AG04449 (cell line): ENCODE measurements around the gene IKZF2.

Source experiments
- CTCF ChIA-PET: fragments of 350-600 bp; formaldehyde crosslinking; extraction: SDS; loops from one replicate; lab custom pipeline; 2021; ENCODE audit warnings: antibody characterized with exemption; lab: Yijun Ruan, JAX
- POLR2A ChIA-PET: fragments of 400-600, 350-600 bp; formaldehyde crosslinking; extraction: SDS; loops from one replicate; lab custom pipeline; 2020; ENCODE audit warnings: antibody characterized with exemption, inconsistent platforms; lab: Yijun Ruan, JAX
- DNase-seq: peaks from one replicate; pipeline ENCODE4 v3.0.0-alpha.2; 2010; ENCODE audit warnings: low read depth, low spot score
- H3K4me3 ChIP-seq: 2 replicates; pipeline ENCODE4 v1.5.1; 2011; ENCODE audit warnings: low read depth, mild to moderate bottlenecking, control low read depth, low read length
- CTCF ChIP-seq: IDR thresholded peaks from one replicate; pipeline ENCODE4 v1.5.1; 2011; ENCODE audit warnings: mild to moderate bottlenecking, moderate library complexity, low read length, control low read depth, inconsistent platforms; ENCODE audit not compliant: insufficient read depth; ENCODE audit errors: missing control alignments

IKZF2 gene

GRCh38 chr2:213020268-213020667, 131.1 kb downstream of the IKZF2 start:
- no peak for DNase-seq
- CTCF ChIA-PET = no interaction called here
- TF ChIP-seq CTCF = no peak
- POLR2A ChIA-PET = no interaction called here
- H3K4me3 ChIP-seq = no peak overlapping the region

GRCh38 chr2:213019368-213019767, 132.0 kb downstream of the IKZF2 start:
- ChIA-PET POLR2A (no interaction called here), CTCF (no interaction called here)
- DNase-seq = no peak
- H3K4me3 ChIP-seq = no peak overlapping the region
- TF ChIP-seq CTCF = no peak

GRCh38 chr2:213018340-213018901, 133.0 kb downstream of the IKZF2 start:
- no peak overlapping the region for H3K4me3 ChIP-seq
- TF ChIP-seq CTCF = no peak
- no peak for DNase-seq
- POLR2A ChIA-PET = no interaction called here
- CTCF ChIA-PET = no interaction called here

- ChIA-PET CTCF (no interaction called here), POLR2A (no interaction called here)
- no peak overlapping the region for H3K4me3 ChIP-seq
- no peak for DNase-seq
- TF ChIP-seq CTCF = no peak
Measured at GRCh38 chr2:213017404-213017803, 134.0 kb downstream of the IKZF2 start.

- no peak overlapping the region for H3K4me3 ChIP-seq
- no peak for TF ChIP-seq CTCF
- ChIA-PET CTCF (no interaction called here), POLR2A (no interaction called here)
- no peak for DNase-seq
Measured at GRCh38 chr2:213016984-213017351, 134.4 kb downstream of the IKZF2 start.

- TF ChIP-seq CTCF = no peak
- ChIA-PET POLR2A (no interaction called here), CTCF (no interaction called here)
- no peak for DNase-seq
- no peak overlapping the region for H3K4me3 ChIP-seq
Measured at GRCh38 chr2:213016166-213016983, 135.0 kb downstream of the IKZF2 start.
